ENCODE data around the gene NDUFS6.
A peak's percentile ranks its signal among the peaks of the same experiment; 100 is the strongest.
"Not testable (repeated sequence)": the region's sequence is repeated elsewhere in the genome, so short reads cannot be mapped to it uniquely, and the experiment has no call there.

NDUFS6 gene

GRCh38 chr5:1793301-1793740 lies 7.9 kb upstream of the NDUFS6 start:
- Histone ChIP-seq H3K4me3 (ENCODE audit: extremely low read depth, insufficient read depth, low read length, poor library complexity, severe bottlenecking) (no peak overlapping the region), H3K9me3 (ENCODE audit: control insufficient read depth, low read length) (no peaks in the 10 kb centered on the region), H3K36me3 (ENCODE audit: control insufficient read depth, insufficient read depth, low read length) (peaks cover 26% of the 10 kb centered on the region), H3K4me1 (ENCODE audit: control insufficient read depth, insufficient read depth, low read length, poor library complexity, severe bottlenecking) (peaks cover 33% of the 10 kb centered on the region), H3K27ac (ENCODE audit: low read depth, low read length, severe bottlenecking) (peak overlapping the region; percentile 32)
- 87 to 93% methylated on average over 9 to 10 of the region's 10 CpGs for WGBS, 2 experiments (ENCODE audit: insufficient coverage in 2 of 2)

DNA sequence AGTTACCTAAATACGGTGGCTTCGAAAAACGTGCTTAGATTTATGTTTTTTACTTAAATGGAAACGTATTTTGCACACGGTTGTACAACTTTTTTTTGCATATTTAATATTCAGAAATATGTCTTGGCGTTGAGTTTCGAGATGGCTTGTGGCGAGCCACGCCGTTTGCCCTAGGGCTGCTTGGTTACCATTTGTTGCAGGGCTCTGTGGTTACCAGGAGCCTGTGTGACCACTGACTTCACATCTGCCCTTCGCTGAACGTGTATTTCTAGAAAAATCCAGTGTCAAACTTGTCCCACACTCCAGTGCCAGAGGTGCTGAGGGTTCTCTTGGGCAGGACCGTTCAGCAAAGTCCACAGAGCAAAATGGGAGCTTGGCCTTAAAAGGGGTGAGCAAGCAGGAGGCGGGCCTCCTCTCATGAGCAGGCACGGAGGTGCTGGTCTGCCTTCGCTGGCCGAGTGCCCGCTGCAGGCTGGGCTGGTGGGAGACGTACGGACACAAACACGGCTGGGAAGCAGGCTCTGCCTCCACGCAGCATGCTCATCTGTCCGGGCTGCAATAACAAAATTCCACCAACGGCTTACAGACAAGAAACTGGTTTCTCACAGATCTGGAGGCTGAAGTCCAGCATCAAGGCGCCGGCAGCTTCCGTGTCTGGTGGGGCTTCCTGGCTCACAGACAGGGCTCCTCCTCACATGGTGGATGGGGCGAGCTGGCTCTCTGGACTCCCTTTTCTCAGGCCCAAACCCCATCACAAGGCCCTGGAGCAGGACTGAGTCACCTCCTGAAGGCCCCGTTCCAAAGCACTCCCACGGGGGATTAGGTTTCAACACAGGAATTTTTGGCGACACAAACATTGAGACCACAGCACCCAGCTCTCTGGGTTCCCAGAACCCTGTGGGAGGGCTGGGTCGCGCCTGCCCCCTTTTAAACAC lies 7.0 kb upstream of the NDUFS6 start:
- Histone ChIP-seq H3K4me3 (ENCODE audit: extremely low read depth, insufficient read depth, low read length, poor library complexity, severe bottlenecking) (no peak overlapping the region), H3K9me3 (ENCODE audit: control insufficient read depth, low read length) (no peaks in the 10 kb centered on the region), H3K4me1 (ENCODE audit: control insufficient read depth, insufficient read depth, low read length, poor library complexity, severe bottlenecking) (peaks cover 33% of the 10 kb centered on the region), H3K27ac (ENCODE audit: low read depth, low read length, severe bottlenecking) (peak overlapping the region; percentile 31), H3K36me3 (ENCODE audit: control insufficient read depth, insufficient read depth, low read length) (peaks cover 29% of the 10 kb centered on the region)
- WGBS, 2 experiments (ENCODE audit: insufficient coverage in 2 of 2), result 91 to 95% methylated on average over 29 of the region's 33 CpGs

- WGBS, 2 experiments (ENCODE audit: insufficient coverage in 2 of 2), result 94 to 96% methylated on average over 13 to 16 of the region's 17 CpGs
Measured at GRCh38 chr5:1794901-1795290, 6.3 kb upstream of the NDUFS6 start.

DNA sequence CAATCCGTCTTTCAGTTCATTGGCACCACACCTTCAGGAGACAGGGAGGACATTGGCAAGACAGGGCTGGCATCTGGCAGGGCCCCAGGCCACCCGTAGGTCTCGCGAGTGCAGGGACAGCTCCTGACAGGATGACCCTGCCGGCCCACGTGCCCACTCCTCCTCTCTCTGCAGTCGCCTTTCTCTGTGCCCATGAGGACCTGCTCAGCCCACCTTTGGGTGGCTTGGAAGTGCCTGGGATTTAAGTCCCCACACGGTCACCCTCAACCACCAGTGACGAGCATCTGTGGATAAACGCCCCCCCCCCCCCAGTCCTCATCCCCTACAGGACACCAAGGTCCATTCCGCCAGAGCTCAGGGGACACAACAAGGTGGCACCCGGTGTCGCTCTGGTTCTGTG lies 5.7 kb upstream of the NDUFS6 start:
- Histone ChIP-seq H3K9me3 (ENCODE audit: control insufficient read depth, low read length) (no peaks in the 10 kb centered on the region), H3K36me3 (ENCODE audit: control insufficient read depth, insufficient read depth, low read length) (peaks cover 29% of the 10 kb centered on the region), H3K27ac (ENCODE audit: low read depth, low read length, severe bottlenecking) (no peak overlapping the region), H3K4me1 (ENCODE audit: control insufficient read depth, insufficient read depth, low read length, poor library complexity, severe bottlenecking) (peaks cover 25% of the 10 kb centered on the region), H3K4me3 (ENCODE audit: extremely low read depth, insufficient read depth, low read length, poor library complexity, severe bottlenecking) (no peak overlapping the region)
- 83 to 86% methylated on average over 9 to 10 of the region's 13 CpGs for WGBS, 2 experiments (ENCODE audit: insufficient coverage in 2 of 2)

More at GRCh38 chr5:1794901-1795290, 6.3 kb upstream of the NDUFS6 start:
- peaks cover 29% of the 10 kb centered on the region for H3K36me3 ChIP-seq (ENCODE audit: control insufficient read depth, insufficient read depth, low read length)
- peak overlapping the region; percentile 31 for H3K27ac ChIP-seq (ENCODE audit: low read depth, low read length, severe bottlenecking)
- peaks cover 29% of the 10 kb centered on the region for H3K4me1 ChIP-seq (ENCODE audit: control insufficient read depth, insufficient read depth, low read length, poor library complexity, severe bottlenecking)
- no peak overlapping the region for H3K4me3 ChIP-seq (ENCODE audit: extremely low read depth, insufficient read depth, low read length, poor library complexity, severe bottlenecking)
- no peaks in the 10 kb centered on the region for H3K9me3 ChIP-seq (ENCODE audit: control insufficient read depth, low read length)

GRCh38 chr5:1795931-1796330 lies 5.3 kb upstream of the NDUFS6 start:
- Histone ChIP-seq H3K9me3 (ENCODE audit: control insufficient read depth, low read length) (no peaks in the 10 kb centered on the region), H3K27ac (ENCODE audit: low read depth, low read length, severe bottlenecking) (no peak overlapping the region), H3K4me3 (ENCODE audit: extremely low read depth, insufficient read depth, low read length, poor library complexity, severe bottlenecking) (no peak overlapping the region), H3K4me1 (ENCODE audit: control insufficient read depth, insufficient read depth, low read length, poor library complexity, severe bottlenecking) (peaks cover 21% of the 10 kb centered on the region), H3K36me3 (ENCODE audit: control insufficient read depth, insufficient read depth, low read length) (peaks cover 29% of the 10 kb centered on the region)
- WGBS, 2 experiments (ENCODE audit: insufficient coverage in 2 of 2), result 92 to 97% methylated on average over 7 of the region's 8 CpGs

GRCh38 chr5:1796371-1797102 lies 4.7 kb upstream of the NDUFS6 start:
- Histone ChIP-seq H3K4me3 (ENCODE audit: extremely low read depth, insufficient read depth, low read length, poor library complexity, severe bottlenecking) (no peak overlapping the region), H3K27ac (ENCODE audit: low read depth, low read length, severe bottlenecking) (no peak overlapping the region), H3K9me3 (ENCODE audit: control insufficient read depth, low read length) (no peaks in the 10 kb centered on the region), H3K36me3 (ENCODE audit: control insufficient read depth, insufficient read depth, low read length) (peaks cover 29% of the 10 kb centered on the region), H3K4me1 (ENCODE audit: control insufficient read depth, insufficient read depth, low read length, poor library complexity, severe bottlenecking) (peaks cover 19% of the 10 kb centered on the region)
- WGBS, 2 experiments (ENCODE audit: insufficient coverage in 2 of 2), result 82 to 86% methylated on average over 17 to 19 of the region's 21 CpGs

DNA sequence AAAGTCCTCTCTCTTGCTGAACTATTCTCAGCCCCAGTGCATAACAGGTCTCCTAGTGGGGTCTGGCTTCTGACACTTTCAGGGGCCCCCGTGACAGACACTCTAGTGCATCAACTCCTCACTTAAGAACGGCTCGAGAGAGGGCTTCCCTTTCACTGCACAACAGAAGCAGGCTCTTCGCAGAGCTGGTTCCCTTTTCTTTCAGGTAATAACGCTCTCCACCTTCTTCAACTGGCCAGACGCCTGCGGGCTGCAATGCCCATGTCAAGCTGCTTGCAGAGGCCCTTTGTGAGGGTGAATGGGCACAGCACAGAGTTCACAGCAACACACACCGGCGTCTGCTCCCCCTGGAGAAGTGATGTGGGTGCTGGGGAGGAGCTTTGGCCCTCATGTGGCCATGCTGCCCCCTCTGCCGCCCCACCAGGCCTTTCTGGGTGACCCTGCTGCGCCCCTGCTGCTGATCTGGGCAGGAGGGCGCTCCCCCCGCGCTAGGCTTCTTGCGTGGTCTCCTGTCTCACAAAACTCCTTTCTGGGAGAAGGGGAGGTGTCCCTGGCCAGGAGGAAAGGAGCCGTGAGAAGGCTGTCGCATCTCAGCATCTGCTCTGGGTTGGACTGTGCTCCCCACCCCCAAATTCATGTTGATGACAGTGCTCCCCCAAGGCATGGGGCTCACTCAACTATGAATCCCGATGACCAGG lies 4.0 kb upstream of the NDUFS6 start:
- 95 to 98% methylated on average over 9 to 12 of the region's 18 CpGs for WGBS, 2 experiments (ENCODE audit: insufficient coverage in 2 of 2)
- H3K27ac ChIP-seq (ENCODE audit: low read depth, low read length, severe bottlenecking), result no peak overlapping the region
- no peak overlapping the region for H3K4me3 ChIP-seq (ENCODE audit: extremely low read depth, insufficient read depth, low read length, poor library complexity, severe bottlenecking)
- peaks cover 29% of the 10 kb centered on the region for H3K36me3 ChIP-seq (ENCODE audit: control insufficient read depth, insufficient read depth, low read length)
- peaks cover 22% of the 10 kb centered on the region for H3K4me1 ChIP-seq (ENCODE audit: control insufficient read depth, insufficient read depth, low read length, poor library complexity, severe bottlenecking)
- H3K9me3 ChIP-seq (ENCODE audit: control insufficient read depth, low read length), result no peaks in the 10 kb centered on the region

GRCh38 chr5:1797855-1798254 lies 3.4 kb upstream of the NDUFS6 start:
- Histone ChIP-seq H3K4me1 (ENCODE audit: control insufficient read depth, insufficient read depth, low read length, poor library complexity, severe bottlenecking) (peaks cover 18% of the 10 kb centered on the region), H3K36me3 (ENCODE audit: control insufficient read depth, insufficient read depth, low read length) (peaks cover 35% of the 10 kb centered on the region), H3K4me3 (ENCODE audit: extremely low read depth, insufficient read depth, low read length, poor library complexity, severe bottlenecking) (no peak overlapping the region), H3K27ac (ENCODE audit: low read depth, low read length, severe bottlenecking) (no peak overlapping the region), H3K9me3 (ENCODE audit: control insufficient read depth, low read length) (no peaks in the 10 kb centered on the region)
- 92% methylated on average over 11 of the region's 11 CpGs for WGBS, 2 experiments (ENCODE audit: insufficient coverage in 2 of 2)

- 87 to 90% methylated on average over 11 of the region's 16 CpGs for WGBS, 2 experiments (ENCODE audit: insufficient coverage in 2 of 2)
- Histone ChIP-seq H3K4me1 (ENCODE audit: control insufficient read depth, insufficient read depth, low read length, poor library complexity, severe bottlenecking) (peaks cover 12% of the 10 kb centered on the region), H3K36me3 (ENCODE audit: control insufficient read depth, insufficient read depth, low read length) (peaks cover 42% of the 10 kb centered on the region), H3K4me3 (ENCODE audit: extremely low read depth, insufficient read depth, low read length, poor library complexity, severe bottlenecking) (peak overlapping the region; percentile 65)
- not testable (repeated sequence) for H3K9me3 ChIP-seq (ENCODE audit: control insufficient read depth, low read length); H3K27ac ChIP-seq (ENCODE audit: low read depth, low read length, severe bottlenecking)
Measured at GRCh38 chr5:1798589-1798988, 2.6 kb upstream of the NDUFS6 start.

DNA sequence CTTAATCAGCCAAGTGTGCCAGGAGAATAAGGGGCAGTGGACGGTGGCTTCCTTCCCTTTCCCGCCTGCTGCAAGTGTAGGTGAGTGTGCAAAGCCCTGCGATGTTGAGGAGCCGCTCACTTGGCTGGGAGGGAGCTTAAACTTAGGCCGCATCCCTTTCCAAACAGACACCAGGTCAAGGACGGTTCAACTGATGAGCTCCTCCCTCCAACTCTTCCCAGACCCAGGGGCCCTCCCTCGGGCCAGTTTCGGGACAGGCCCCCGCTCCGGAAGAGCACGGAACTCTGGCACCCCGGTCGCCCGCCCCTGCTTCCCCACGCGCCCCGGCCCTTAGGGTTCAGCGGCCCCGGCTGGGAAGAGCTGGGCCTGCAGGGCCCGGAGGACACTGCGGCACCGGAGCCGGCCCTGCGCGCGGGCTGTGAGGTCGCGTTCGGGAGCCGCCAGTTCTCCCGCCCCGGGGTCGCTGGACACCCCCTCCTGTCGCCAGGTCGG lies 2.1 kb upstream of the NDUFS6 start:
- WGBS, 2 experiments (ENCODE audit: insufficient coverage in 2 of 2), result 1 to 2% methylated on average over 19 to 27 of the region's 35 CpGs
- Histone ChIP-seq H3K36me3 (ENCODE audit: control insufficient read depth, insufficient read depth, low read length) (peaks cover 48% of the 10 kb centered on the region), H3K27ac (ENCODE audit: low read depth, low read length, severe bottlenecking) (no peak overlapping the region)

More for the DNA sequence above, 2.1 kb upstream of the NDUFS6 start:
- peak overlapping the region; percentile 65 for H3K4me3 ChIP-seq (ENCODE audit: extremely low read depth, insufficient read depth, low read length, poor library complexity, severe bottlenecking)
- peaks cover 11% of the 10 kb centered on the region for H3K4me1 ChIP-seq (ENCODE audit: control insufficient read depth, insufficient read depth, low read length, poor library complexity, severe bottlenecking)
- no peaks in the 10 kb centered on the region for H3K9me3 ChIP-seq (ENCODE audit: control insufficient read depth, low read length)
